ENCODE measurements around the gene ZDBF2.

DNA sequence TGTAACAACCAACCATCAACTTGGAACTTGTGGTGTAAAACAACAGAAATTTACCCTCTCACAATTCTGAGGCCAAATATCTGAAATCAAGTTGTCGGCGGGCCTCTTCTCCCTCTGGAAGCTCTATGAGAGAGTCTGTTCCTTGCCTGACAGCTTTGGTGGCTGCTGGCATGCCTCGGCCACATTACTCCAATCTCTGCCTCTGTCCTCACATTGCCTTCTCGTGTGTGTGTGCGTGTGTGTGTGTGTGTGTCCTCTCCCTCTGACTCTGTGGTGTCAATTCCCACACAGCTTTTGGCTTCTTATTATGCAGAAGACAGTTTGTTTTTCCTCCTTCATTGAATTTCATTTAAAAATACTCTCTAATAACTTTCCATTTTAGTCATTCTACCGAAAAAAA is 50.4 kb downstream of the ZDBF2 start:
- no peak for TF ChIP-seq POLR2AphosphoS5 (IDR thresholded peaks at IDR 0.05; ENCODE audit: low read depth, low read length)
- no peak for TF ChIP-seq POLR2A (IDR thresholded peaks at IDR 0.05; ENCODE audit: low read depth, low read length)
- no peak for TF ChIP-seq TAF1 (IDR thresholded peaks at IDR 0.05; ENCODE audit: borderline replicate concordance, low read depth, low read length)

Data from GM12892 (cell line).